Esophagus squamous epithelium (tissue), 5 donors: ENCODE data around the gene GFI1. TPM values are rescaled to one million over a fixed set of nuclear protein-coding genes. Genes with fewer than 3 reads are reported as not detected.

Source experiments
- DNase-seq: peaks from one replicate; lab custom pipeline; 2025; lab: John Stamatoyannopoulos, UW
- H3K27ac ChIP-seq, 4 donors: fragments of 200-600 bp; sonication (generic); one replicate each; pipeline ENCODE4 v1.5.1; 2016 to 2019; ENCODE audit warnings: mild to moderate bottlenecking in 1 of 4
- H3K27me3 ChIP-seq, 4 donors: fragments of 200-600 bp; sonication (generic); 1 replicate in 3 of 4; 2 replicates in 1 of 4; pipeline versions ENCODE4 v1.5.1 to v1.6.0; 2017 to 2021; ENCODE audit warnings: antibody characterized with exemption in 1 of 4
- H3K36me3 ChIP-seq, 3 donors: fragments of 200-600 bp; sonication (generic); one replicate each; pipeline ENCODE4 v1.5.1; 2016 to 2019
- H3K4me1 ChIP-seq, 3 donors: fragments of 200-600 bp; sonication (generic); one replicate each; pipeline ENCODE4 v1.5.1; 2017 to 2019
- H3K4me3 ChIP-seq, 4 donors: fragments of 200-600 bp; sonication (generic); 1 replicate in 3 of 4; 2 replicates in 1 of 4; pipeline ENCODE4 v1.5.1; 2016 to 2019; ENCODE audit warnings: mild to moderate bottlenecking in 2 of 4, moderate library complexity in 1 of 4
- H3K9me3 ChIP-seq, 3 donors: fragments of 200-600 bp; sonication (generic); one replicate each; pipeline ENCODE4 v1.5.1; 2016 to 2019
- POLR2A ChIP-seq, 4 donors: fragments of 450-650 bp; IDR thresholded peaks; one replicate each; pipeline ENCODE4 v1.6.1; 2017; ENCODE audit warnings: antibody characterized with exemption in 4 of 4, mild to moderate bottlenecking in 4 of 4, moderate library complexity in 3 of 4
- WGBS, 2 donors: methylation state at CpG; one replicate each; pipeline ENCODE4 v1.1.5; 2018; 5-methylcytosine and 5-hydroxymethylcytosine counted together
- intact Hi-C: fragments of 100-400 bp; cut with DNase I; formaldehyde crosslinking; loops from one replicate; pipeline ENCODE4 v1.15.0; 2022
- total RNA-seq, 4 donors: library from RNA; depleted of rRNA; stranded (reverse); fragments of >200 nt; gene quantifications; one replicate each; pipeline ENCODE4 v1.1.0, GENCODE V29; 2016
- TF ChIP-seq, protein P1 (sequence below), 6 experiments: fragments of 450-650 bp in 4 of 6; fragments of 200-600 bp in 2 of 6; sonication (generic) in 2 of 6; IDR thresholded peaks; one replicate each; pipeline ENCODE4 v1.5.1; 2016 to 2019; ENCODE audit warnings: antibody characterized with exemption in 6 of 6, mild to moderate bottlenecking in 4 of 6, moderate library complexity in 4 of 6
- donor health status: DM: yes; HTN: yes; CAD: no.

GFI1 gene
- total RNA-seq, 4 donors from 2014 or later = 0.09 to 2.7 (median 0.85) TPM

DNA sequence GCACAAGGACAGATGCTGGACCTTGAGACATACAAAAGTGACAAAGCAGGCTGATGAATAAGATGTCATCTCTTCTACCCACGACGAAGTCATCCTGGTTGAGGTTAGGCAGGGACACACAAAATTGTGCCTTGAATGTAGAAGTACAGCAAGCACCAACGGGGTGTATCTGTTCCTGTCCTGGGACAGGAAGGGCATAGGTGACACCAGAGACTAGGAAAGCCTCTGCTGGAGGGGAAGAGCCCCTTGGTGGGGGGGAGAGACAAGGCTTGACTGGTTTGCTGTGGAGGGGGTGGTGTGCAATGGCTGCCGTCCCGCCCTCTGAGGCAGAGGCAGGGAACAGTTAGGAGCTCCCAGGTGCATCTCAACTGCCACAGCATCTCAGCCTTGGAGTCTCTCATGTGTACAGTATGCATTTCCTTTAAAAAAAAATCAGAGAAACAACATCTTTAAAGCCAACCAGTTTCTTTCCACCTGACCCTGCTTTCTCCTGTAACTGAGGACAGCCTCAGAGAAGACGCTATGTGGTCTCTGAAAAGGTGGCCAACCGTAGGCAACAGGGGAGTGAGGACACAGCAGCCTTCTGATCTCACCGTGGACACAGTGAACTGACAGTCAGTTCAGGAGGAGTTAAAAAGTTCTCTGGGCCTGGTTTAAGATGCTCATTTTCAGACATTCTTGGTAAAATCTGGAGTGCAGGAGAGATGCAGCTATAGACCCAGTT is 17.7 kb upstream of the GFI1 start:
- H3K27ac ChIP-seq = no peak overlapping the region
- no peaks in the 10 kb centered on the region for H3K27me3 ChIP-seq
- WGBS, 2 donors = 72 to 80% methylated on average over 7 to 8 of the region's 8 CpGs
- no peak overlapping the region for H3K4me3 ChIP-seq
- no peaks in the 10 kb centered on the region for H3K9me3 ChIP-seq
- intact Hi-C loops = no loop called here
- DNase-seq = no peak
- H3K4me1 ChIP-seq = no peaks in the 10 kb centered on the region
- no peaks in the 10 kb centered on the region for H3K36me3 ChIP-seq
- no peak for TF ChIP-seq POLR2A (IDR thresholded peaks at IDR 0.05)
- TF ChIP-seq, protein P1, sequence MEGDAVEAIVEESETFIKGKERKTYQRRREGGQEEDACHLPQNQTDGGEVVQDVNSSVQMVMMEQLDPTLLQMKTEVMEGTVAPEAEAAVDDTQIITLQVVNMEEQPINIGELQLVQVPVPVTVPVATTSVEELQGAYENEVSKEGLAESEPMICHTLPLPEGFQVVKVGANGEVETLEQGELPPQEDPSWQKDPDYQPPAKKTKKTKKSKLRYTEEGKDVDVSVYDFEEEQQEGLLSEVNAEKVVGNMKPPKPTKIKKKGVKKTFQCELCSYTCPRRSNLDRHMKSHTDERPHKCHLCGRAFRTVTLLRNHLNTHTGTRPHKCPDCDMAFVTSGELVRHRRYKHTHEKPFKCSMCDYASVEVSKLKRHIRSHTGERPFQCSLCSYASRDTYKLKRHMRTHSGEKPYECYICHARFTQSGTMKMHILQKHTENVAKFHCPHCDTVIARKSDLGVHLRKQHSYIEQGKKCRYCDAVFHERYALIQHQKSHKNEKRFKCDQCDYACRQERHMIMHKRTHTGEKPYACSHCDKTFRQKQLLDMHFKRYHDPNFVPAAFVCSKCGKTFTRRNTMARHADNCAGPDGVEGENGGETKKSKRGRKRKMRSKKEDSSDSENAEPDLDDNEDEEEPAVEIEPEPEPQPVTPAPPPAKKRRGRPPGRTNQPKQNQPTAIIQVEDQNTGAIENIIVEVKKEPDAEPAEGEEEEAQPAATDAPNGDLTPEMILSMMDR (IDR thresholded peaks at IDR 0.05) = no peak

DNA sequence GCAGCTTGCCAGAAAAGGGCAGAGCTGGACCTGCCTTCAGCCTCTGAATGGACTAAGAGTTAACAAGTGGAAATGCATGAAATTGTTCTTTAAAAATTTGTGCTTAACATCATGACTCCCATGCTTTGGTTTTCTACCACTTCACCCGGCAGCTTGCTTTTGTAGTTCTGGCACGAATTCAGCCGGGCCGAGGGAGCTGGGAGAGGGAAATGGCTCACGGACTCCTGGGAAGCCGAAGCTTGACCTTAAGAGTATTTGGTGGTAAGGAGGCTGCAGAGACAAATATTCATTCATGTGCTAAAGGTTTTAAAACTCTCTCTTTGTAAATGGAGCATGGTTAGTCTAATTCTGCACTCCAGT is 17.2 kb upstream of the GFI1 start:
- no peak overlapping the region for H3K4me3 ChIP-seq
- WGBS, 2 donors = 72 to 90% methylated on average over 6 of the region's 6 CpGs
- no peak for TF ChIP-seq POLR2A (IDR thresholded peaks at IDR 0.05)
- TF ChIP-seq, protein P1 (IDR thresholded peaks at IDR 0.05) = no peak
- no peaks in the 10 kb centered on the region for H3K9me3 ChIP-seq
- H3K36me3 ChIP-seq = no peaks in the 10 kb centered on the region
- intact Hi-C loops = no loop called here
- H3K27me3 ChIP-seq = no peaks in the 10 kb centered on the region
- DNase-seq = no peak
- H3K27ac ChIP-seq = no peak overlapping the region
- H3K4me1 ChIP-seq = no peaks in the 10 kb centered on the region

DNA sequence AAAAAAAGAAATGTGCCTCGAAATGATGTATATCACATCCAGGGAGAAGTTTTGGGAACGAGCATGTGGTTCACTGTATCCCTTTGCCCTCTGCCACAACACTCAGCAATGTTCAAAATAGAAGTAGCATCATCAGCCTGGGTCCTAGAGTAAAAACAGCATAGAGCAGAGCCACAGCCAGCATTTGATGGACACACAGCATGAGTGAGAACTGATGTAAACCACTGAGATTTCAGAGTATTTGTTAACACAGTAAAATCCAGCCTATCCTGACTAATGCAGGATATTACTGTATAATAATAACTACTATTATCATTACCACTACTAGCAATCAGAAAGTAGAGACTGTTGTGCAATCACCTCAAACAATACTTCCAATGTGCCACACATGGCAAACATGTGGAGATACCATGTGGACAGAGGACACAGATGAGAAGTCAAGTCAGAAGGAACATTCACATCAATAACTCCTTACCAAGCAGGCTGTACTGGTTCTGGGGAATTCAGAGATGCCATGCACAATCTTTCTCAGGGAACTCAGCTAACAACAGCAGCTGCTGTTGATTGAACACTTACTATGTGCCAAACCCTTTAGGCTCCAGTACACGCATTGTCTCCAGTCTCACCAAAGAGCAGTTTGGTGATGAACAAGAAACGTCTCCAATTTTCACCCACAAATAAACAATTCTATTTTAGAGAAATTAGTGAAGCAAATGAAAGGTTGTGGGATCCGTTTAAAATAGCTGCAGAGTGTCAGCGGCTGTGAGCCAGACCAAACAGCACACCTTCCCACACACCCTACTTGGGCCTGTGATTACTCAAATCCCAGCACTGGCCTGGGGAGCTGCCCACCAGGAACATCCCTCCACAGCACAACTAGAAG is 16.6 kb upstream of the GFI1 start:
- TF ChIP-seq, protein P1 (IDR thresholded peaks at IDR 0.05) = no peak
- no peak for TF ChIP-seq POLR2A (IDR thresholded peaks at IDR 0.05)
- Histone ChIP-seq H3K9me3 (no peaks in the 10 kb centered on the region), H3K27ac (no peak overlapping the region), H3K4me1 (no peaks in the 10 kb centered on the region), H3K36me3 (no peaks in the 10 kb centered on the region), H3K4me3 (no peak overlapping the region), H3K27me3 (no peaks in the 10 kb centered on the region)
- intact Hi-C loops = no loop called here
- DNase-seq = no peak
- 58 to 59% methylated on average over 6 of the region's 6 CpGs for WGBS, 2 donors

DNA sequence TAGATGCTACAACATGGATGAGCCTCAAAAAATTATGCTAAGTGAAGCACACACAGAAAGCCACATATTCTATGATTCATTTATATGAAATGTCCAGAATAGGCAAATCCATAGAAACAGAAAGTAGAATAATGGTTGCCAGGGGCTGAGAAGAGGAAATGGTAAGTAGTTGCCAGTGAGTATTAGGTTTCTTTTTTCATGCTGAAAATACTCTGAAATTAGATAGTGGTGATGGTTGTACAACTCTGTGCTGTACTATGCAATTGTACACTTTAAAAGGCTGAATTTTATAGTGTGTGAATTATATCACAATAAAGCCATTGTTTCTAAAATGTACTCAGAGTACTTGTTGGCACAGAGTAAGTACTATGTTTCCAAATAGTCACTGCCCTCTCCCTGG is 15.5 kb upstream of the GFI1 start:
- no peak for DNase-seq
- no peak for TF ChIP-seq POLR2A (IDR thresholded peaks at IDR 0.05)
- TF ChIP-seq, protein P1 (IDR thresholded peaks at IDR 0.05) = no peak
- Histone ChIP-seq H3K27me3 (no peaks in the 10 kb centered on the region), H3K27ac (no peak overlapping the region), H3K4me1 (no peaks in the 10 kb centered on the region), H3K9me3 (no peaks in the 10 kb centered on the region), H3K36me3 (no peaks in the 10 kb centered on the region), H3K4me3 (no peak overlapping the region)
- intact Hi-C loops = no loop called here

DNA sequence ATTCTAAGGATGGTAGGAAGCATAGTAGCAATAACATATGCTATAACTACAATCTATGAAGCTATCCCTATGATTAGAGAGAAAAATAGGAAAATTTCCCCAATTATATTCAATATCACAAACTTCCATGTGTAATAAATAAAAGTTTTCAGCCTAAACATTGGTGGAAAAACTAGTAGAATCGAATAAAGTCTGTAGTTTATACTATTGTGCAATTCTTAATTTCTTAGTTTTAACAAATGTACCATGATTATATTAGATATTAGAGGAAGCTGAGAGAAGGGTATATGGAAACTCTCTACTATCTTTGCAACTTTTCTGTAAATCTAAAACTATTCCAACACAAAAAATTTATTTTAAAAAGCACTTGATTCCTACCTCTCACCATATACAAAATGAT is 13.8 kb upstream of the GFI1 start:
- H3K4me3 ChIP-seq = no peak overlapping the region
- WGBS, 2 donors = 56 to 60% methylated on average over 1 of the region's 1 CpG
- no peak for TF ChIP-seq POLR2A (IDR thresholded peaks at IDR 0.05)
- TF ChIP-seq, protein P1 (IDR thresholded peaks at IDR 0.05) = no peak
- no peaks in the 10 kb centered on the region for H3K36me3 ChIP-seq
- peaks cover 0 to 7% (median 0%) of the 10 kb centered on the region in 4 donors for H3K27me3 ChIP-seq
- DNase-seq = no peak
- H3K4me1 ChIP-seq = no peaks in the 10 kb centered on the region
- intact Hi-C loops = no loop called here
- H3K9me3 ChIP-seq = no peaks in the 10 kb centered on the region
- H3K27ac ChIP-seq = no peak overlapping the region
